GM13976 (cell line): ENCODE results near the gene LMLN.

Source experiments
- DNase-seq: peaks from one replicate; pipeline ENCODE4 v3.0.0; 2012; ENCODE audit warnings: low spot score
- in situ Hi-C: fragments of 300-500 bp; cut with MboI; formaldehyde crosslinking; loops from one replicate; pipeline ENCODE4 v1.12.0; 2022; ENCODE audit warnings: low sequenced_read_pairs, mixed read lengths, inconsistent platforms; ENCODE audit not compliant: unreplicated experiment
- TF ChIP-seq, protein P1 (sequence below): IDR thresholded peaks from 2 replicates; pipeline ENCODE4 v1.5.1; 2012; ENCODE audit warnings: borderline replicate concordance, mild to moderate bottlenecking; ENCODE audit not compliant: insufficient read depth; ENCODE audit errors: extremely low read depth, missing control alignments, control extremely low read depth

Gene LMLN

DNA sequence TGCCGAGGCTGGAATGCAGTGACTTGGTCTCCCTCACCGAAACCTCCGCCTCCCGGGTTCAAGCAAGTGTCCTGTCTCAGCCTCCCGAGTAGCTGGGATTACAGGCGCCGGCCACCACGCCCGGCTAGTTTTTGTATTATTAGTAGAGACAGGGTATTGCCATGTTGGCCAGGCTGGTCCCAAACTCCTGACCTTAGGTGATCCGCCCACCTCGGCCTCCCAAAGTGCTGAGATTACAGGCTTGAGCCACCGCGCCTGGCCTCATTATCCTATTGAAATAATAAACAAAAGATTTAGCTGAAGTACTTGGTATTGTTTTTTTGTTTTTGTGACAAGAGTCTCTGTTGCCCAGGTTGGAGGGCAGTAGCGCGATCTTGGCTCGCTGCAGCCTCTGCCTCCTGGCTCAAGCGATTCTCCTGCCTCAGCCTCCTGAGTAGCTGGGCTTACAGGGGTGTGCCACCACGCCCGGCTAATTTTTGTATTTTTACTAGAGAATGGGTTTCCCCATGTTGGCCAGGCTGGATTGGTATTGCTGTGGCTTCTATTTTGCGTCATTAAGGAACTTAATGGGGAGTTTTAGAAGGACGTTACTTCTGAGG lies 8.5 kb upstream of the LMLN start:
- in situ Hi-C loops, result no loop called here
- TF ChIP-seq, protein P1, sequence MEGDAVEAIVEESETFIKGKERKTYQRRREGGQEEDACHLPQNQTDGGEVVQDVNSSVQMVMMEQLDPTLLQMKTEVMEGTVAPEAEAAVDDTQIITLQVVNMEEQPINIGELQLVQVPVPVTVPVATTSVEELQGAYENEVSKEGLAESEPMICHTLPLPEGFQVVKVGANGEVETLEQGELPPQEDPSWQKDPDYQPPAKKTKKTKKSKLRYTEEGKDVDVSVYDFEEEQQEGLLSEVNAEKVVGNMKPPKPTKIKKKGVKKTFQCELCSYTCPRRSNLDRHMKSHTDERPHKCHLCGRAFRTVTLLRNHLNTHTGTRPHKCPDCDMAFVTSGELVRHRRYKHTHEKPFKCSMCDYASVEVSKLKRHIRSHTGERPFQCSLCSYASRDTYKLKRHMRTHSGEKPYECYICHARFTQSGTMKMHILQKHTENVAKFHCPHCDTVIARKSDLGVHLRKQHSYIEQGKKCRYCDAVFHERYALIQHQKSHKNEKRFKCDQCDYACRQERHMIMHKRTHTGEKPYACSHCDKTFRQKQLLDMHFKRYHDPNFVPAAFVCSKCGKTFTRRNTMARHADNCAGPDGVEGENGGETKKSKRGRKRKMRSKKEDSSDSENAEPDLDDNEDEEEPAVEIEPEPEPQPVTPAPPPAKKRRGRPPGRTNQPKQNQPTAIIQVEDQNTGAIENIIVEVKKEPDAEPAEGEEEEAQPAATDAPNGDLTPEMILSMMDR, result no peak
- no peak for DNase-seq

DNA sequence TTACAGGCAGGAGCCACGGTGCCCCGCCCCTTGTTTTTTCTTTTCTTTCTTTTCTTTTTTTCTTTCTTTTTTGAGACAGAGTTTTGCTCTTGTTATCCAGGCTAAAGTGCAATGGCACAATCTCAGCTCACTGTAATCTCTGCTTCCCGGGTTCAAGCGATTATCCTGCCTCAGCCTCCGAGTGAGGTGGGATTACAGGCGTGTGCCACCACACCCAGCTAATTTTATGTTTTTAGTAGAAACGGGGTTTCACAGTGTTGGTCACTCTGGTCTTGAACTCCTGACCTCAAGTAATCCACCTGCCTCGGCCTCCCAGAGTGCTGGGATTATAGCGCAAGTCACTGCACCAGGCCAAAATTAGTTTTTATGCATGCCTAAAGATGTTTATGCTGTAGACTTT lies 7.6 kb upstream of the LMLN start:
- DNase-seq, result no peak
- TF ChIP-seq, protein P1, result no peak
- in situ Hi-C loops, result no loop called here

DNA sequence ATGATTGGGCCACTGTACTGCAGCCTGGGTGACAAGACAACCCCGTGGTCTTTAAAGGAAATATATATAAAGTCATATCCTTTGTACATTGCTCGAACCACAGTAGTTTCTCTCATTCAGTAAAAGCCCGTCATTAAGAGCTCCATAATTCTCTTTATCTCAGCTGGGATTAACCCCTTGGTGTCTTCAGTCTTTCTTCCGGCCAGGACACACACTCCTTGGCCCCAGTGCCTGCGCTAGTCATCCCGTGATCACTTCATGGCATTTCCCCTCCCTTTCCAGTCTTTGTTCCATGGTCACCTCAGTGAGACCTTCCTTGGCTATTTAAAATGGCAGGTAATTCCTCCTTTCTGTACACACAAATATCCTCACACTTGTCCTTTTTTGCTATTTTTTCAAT lies 6.7 kb upstream of the LMLN start:
- no peak for DNase-seq
- in situ Hi-C loops, result no loop called here
- TF ChIP-seq, protein P1, result no peak

DNA sequence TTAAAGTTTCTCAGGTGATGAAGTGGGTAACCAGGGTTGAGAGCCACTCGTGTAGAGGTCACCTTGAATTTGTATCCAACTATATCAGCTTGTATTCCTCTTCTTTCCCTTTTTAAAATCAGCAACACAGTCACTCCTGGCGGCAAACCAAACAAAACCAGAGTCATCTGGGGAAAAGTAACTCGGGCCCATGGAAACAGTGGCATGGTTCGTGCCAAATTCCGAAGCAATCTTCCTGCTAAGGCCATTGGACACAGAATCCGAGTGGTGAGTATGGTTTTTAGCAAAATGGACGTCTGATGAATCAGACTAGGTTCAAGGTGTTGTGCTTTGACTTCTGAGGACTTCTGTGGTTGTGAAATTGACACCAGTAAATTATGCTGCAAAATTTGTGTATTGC lies 6.1 kb upstream of the LMLN start:
- TF ChIP-seq, protein P1, result no peak
- no peak for DNase-seq
- in situ Hi-C loops, result no loop called here

DNA sequence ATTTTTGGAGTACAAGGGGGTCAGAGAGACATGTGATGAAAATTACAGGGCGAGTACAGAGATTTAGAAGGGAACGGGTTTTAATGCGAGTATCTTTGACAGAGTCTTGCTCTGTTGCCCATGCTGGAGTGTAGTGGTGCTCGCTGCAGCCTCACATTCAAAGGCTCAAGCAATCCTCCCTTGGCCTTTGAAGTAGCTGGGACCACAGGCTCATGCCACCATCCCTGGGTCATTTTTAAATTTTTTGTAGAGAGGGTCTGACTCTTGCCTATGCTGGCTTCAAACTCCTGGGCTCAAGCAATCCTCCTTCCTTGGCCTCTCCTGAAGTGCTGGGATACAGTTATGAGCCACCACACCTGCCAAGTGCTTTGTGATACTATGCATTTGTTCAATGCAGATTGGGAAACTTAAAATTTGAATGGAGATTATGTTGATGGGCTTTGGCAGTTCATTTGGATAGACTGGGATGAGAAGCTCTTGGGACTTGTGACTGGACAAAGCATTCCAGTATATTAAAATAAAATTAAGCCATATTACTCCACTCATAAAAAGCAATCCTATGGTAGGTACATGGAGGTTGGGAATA lies 4.0 kb upstream of the LMLN start:
- TF ChIP-seq, protein P1, result no peak
- DNase-seq, result no peak
- in situ Hi-C loops, result no loop called here

DNA sequence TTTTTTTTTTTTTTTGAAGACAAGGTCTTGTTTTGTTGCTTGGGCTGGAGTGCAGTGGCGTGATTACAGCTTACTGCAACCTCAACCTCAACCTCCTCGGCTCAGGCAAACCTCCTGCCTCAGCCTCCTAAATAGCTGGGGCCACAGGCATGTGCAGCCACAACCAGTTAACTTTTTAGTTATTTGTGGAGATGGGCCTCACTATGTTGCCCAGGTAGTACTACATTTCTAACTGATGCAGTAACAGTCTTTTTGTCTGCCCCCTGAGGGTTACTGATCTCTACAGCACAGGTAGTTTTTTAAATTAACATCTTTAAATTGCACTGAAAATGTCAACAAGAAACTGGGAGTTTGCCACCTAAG lies 3.4 kb upstream of the LMLN start:
- in situ Hi-C loops, result no loop called here
- DNase-seq, result no peak
- TF ChIP-seq, protein P1, result no peak
